GM23338 (cell line): Measurements from ENCODE around the gene ADAMTS15. TPM values are rescaled to one million over a fixed set of nuclear protein-coding genes. Genes with fewer than 3 reads are reported as not detected.
A peak's percentile ranks its signal among the peaks of the same experiment; 100 is the strongest.

Source experiments
- ATAC-seq: fragments of 200-7000 bp; cut with Tn5 transposase; 3 replicates; pipeline ENCODE4 v1.9.1; 2020
- DNase-seq: peaks from one replicate; pipeline ENCODE4 v3.0.0-alpha.2; 2015; ENCODE audit warnings: low spot score
- H2AFZ ChIP-seq: fragments of 200-600 bp; sonication (generic); 2 replicates; pipeline ENCODE4 v1.8.0; 2016; ENCODE audit warnings: antibody characterized with exemption, mild to moderate bottlenecking, moderate library complexity
- H3F3A ChIP-seq: fragments of 200-600 bp; sonication (generic); replicated peaks from 2 replicates; pipeline ENCODE4 v1.8.0; 2017; ENCODE audit warnings: antibody characterized with exemption, mixed run types, low read depth
- H3K27ac ChIP-seq: fragments of 200-600 bp; sonication (generic); 2 replicates; pipeline ENCODE4 v1.6.1; 2016; ENCODE audit warnings: low read depth
- H3K27me3 ChIP-seq: fragments of 200-600 bp; sonication (generic); 2 replicates; pipeline ENCODE4 v1.8.0; 2016; ENCODE audit warnings: mild to moderate bottlenecking, mixed run types, moderate library complexity; ENCODE audit not compliant: insufficient read depth
- H3K36me3 ChIP-seq: fragments of 200-600 bp; sonication (generic); 2 replicates; pipeline ENCODE4 v1.8.0; 2016; ENCODE audit warnings: mild to moderate bottlenecking; ENCODE audit not compliant: insufficient read depth
- H3K4me1 ChIP-seq: fragments of 200-600 bp; sonication (generic); 2 replicates; pipeline ENCODE4 v1.8.0; 2016; ENCODE audit warnings: mild to moderate bottlenecking, moderate library complexity; ENCODE audit not compliant: insufficient read depth
- H3K4me2 ChIP-seq: fragments of 200-600 bp; sonication (generic); 2 replicates; pipeline ENCODE4 v1.7.1; 2017; ENCODE audit warnings: mixed run types
- H3K4me3 ChIP-seq: fragments of 200-600 bp; sonication (generic); 2 replicates; pipeline ENCODE4 v1.6.1; 2016; ENCODE audit warnings: mixed run types
- H3K79me2 ChIP-seq: fragments of 200-600 bp; sonication (generic); replicated peaks from 2 replicates; pipeline ENCODE4 v1.8.0; 2017; ENCODE audit warnings: mild to moderate bottlenecking; ENCODE audit not compliant: insufficient read depth
- H3K9me2 ChIP-seq: fragments of 200-600 bp; sonication (generic); 2 replicates; pipeline ENCODE4 v1.8.0; 2017; ENCODE audit not compliant: insufficient read depth
- H4K20me1 ChIP-seq: fragments of 200-600 bp; sonication (generic); replicated peaks from 2 replicates; pipeline ENCODE4 v1.8.0; 2017; ENCODE audit warnings: mild to moderate bottlenecking; ENCODE audit not compliant: insufficient read depth
- H3K27ac Mint-ChIP-seq: 2 replicates; pipeline ENCODE4 v1.8.0; 2020; ENCODE audit warnings: inconsistent platforms, mild to moderate bottlenecking, moderate library complexity, mixed read lengths
- H3K27me3 Mint-ChIP-seq: 3 replicates; pipeline ENCODE4 v1.8.0; 2022; ENCODE audit warnings: low read depth, mild to moderate bottlenecking, moderate library complexity, mixed read lengths, inconsistent platforms; ENCODE audit not compliant: insufficient read depth, poor library complexity
- H3K36me3 Mint-ChIP-seq: 3 replicates; pipeline ENCODE4 v1.8.0; 2021; ENCODE audit warnings: low read depth, mild to moderate bottlenecking, inconsistent platforms, moderate library complexity, mixed read lengths
- H3K4me1 Mint-ChIP-seq: 3 replicates; pipeline ENCODE4 v1.8.0; 2020; ENCODE audit warnings: mild to moderate bottlenecking, inconsistent platforms, mixed read lengths
- H3K4me3 Mint-ChIP-seq: 3 replicates; pipeline ENCODE4 v1.8.0; 2021; ENCODE audit warnings: moderate library complexity, mild to moderate bottlenecking, inconsistent platforms, mixed read lengths
- H3K9me3 Mint-ChIP-seq: 3 replicates; pipeline ENCODE4 v1.8.0; 2020; ENCODE audit warnings: moderate library complexity, mild to moderate bottlenecking, inconsistent platforms, mixed read lengths
- CREB1 ChIP-seq: fragments of 250-450 bp; sonication (Bioruptor Pico); IDR thresholded peaks from 2 replicates; pipeline ENCODE4 v1.5.0; 2020; ENCODE audit warnings: low read depth, mild to moderate bottlenecking, moderate library complexity
- CTCF ChIP-seq, 2 experiments: fragments of 200-600 bp in 1 of 2; sonication (generic) in 1 of 2; conservative IDR thresholded peaks; 2 replicates each; pipeline versions ENCODE4 v1.5.1 to v1.6.1; 2016 to 2017; ENCODE audit warnings: antibody characterized with exemption in 2 of 2, low read depth in 2 of 2, mild to moderate bottlenecking in 2 of 2, moderate library complexity in 1 of 2
- ETS1 ChIP-seq: IDR thresholded peaks from 2 replicates; pipeline ENCODE4 v1.6.1; 2016; ENCODE audit warnings: antibody characterized with exemption
- EZH2phosphoT487 ChIP-seq: fragments of 200-600 bp; sonication (generic); IDR thresholded peaks from one replicate; pipeline ENCODE4 v1.8.1; 2018; ENCODE audit warnings: antibody characterized with exemption; ENCODE audit not compliant: unreplicated experiment
- NANOG ChIP-seq: IDR thresholded peaks from 2 replicates; pipeline ENCODE4 v1.6.1; 2016; ENCODE audit warnings: antibody characterized with exemption, borderline replicate concordance
- POLR2AphosphoS5 ChIP-seq: IDR thresholded peaks from 2 replicates; pipeline ENCODE4 v1.6.1; 2016; ENCODE audit warnings: antibody characterized with exemption, low read depth
- REST ChIP-seq: IDR thresholded peaks from one replicate; pipeline ENCODE4 v1.6.1; 2018; ENCODE audit warnings: antibody characterized with exemption; ENCODE audit not compliant: unreplicated experiment
- ZNF462 ChIP-seq: fragments of 250-450 bp; sonication (Bioruptor Pico); IDR thresholded peaks from 2 replicates; pipeline ENCODE4 v1.5.0; 2020; ENCODE audit warnings: mild to moderate bottlenecking, moderate library complexity
- polyA plus RNA-seq: library from polyadenylated mRNA; unstranded; fragments of >200 nt; fragmentation: Nextera tagmentation; extraction: Ambion mirVana; gene quantifications from 2 replicates; pipeline ENCODE4 v1.2.1, GENCODE V29; 2016
- total RNA-seq: library from RNA; depleted of rRNA; stranded (reverse); fragments of >200 nt; shearing (Covaris generic); gene quantifications from 2 replicates; pipeline ENCODE4 v1.2.3, GENCODE V29; 2014

ADAMTS15 gene
- total and polyA plus RNA-seq, 2 experiments from 2014 or later = 0.42 to 5.6 TPM

- TF ChIP-seq ZNF462 (CRISPR knock-in tag) = no peak
- TF ChIP-seq CTCF (conservative IDR thresholded peaks at IDR 0.05; ENCODE audit: low read depth in 2 of 2) = peak in 1 of 2 experiments; percentile 17; a peak in 1 of 4 replicates
- no peak for TF ChIP-seq CREB1 (CRISPR knock-in tag)
- TF ChIP-seq POLR2AphosphoS5 = peak; percentile 20; the same call in 1 of the 2 replicates
- TF ChIP-seq EZH2phosphoT487 = no peak
These were observed 32.5 kb upstream of the ADAMTS15 start (continued) for GRCh38 chr11:130415731-130416529.

GRCh38 chr11:130416530-130416882 lies 31.9 kb upstream of the ADAMTS15 start:
- H3K4me3 ChIP-seq = no peak overlapping the region
- H3K9me2 ChIP-seq = no peaks in the 10 kb centered on the region; the same call in 1 of the 2 replicates
- H3K27me3 ChIP-seq = no peaks in the 10 kb centered on the region
- ATAC-seq = no peak
- Mint-ChIP-seq H3K36me3 (peaks cover 33% of the 10 kb centered on the region), H3K27me3 (peaks cover 6% of the 10 kb centered on the region), H3K27ac (no peak overlapping the region), H3K9me3 (no peaks in the 10 kb centered on the region), H3K4me3 (no peak overlapping the region), H3K4me1 (peaks cover 29% of the 10 kb centered on the region)
- no peaks in the 10 kb centered on the region; the same call in 1 of the 2 replicates for H3K36me3 ChIP-seq
- H3K4me2 ChIP-seq = no peak overlapping the region
- no peak overlapping the region for H2AFZ ChIP-seq
- H3K27ac ChIP-seq = no peak overlapping the region
- H3K79me2 ChIP-seq = no peaks in the 10 kb centered on the region
- no peak for DNase-seq
- H4K20me1 ChIP-seq = no peaks in the 10 kb centered on the region
- H3F3A ChIP-seq = no peaks in the 10 kb centered on the region
- H3K4me1 ChIP-seq = no peaks in the 10 kb centered on the region
- no peak for TF ChIP-seq CTCF (conservative IDR thresholded peaks at IDR 0.05; ENCODE audit: low read depth in 2 of 2)
- no peak for TF ChIP-seq REST
- no peak; the same call in 1 of the 2 replicates for TF ChIP-seq POLR2AphosphoS5
- TF ChIP-seq NANOG = no peak
- TF ChIP-seq ETS1 = no peak
